GM20000 (cell line): ENCODE measurements around the gene DBH.

Experiments used
- DNase-seq: peaks from one replicate; pipeline ENCODE4 v3.0.0; 2012; ENCODE audit warnings: low spot score
- CTCF ChIP-seq: IDR thresholded peaks from 2 replicates; pipeline ENCODE4 v1.5.1; 2012; ENCODE audit warnings: mild to moderate bottlenecking, control low read depth; ENCODE audit errors: extremely low read depth, missing control alignments

DBH gene

GRCh38 chr9:133640580-133641395 is 4.6 kb downstream of the DBH start:
- DNase-seq = no peak
- TF ChIP-seq CTCF = no peak

- no peak for DNase-seq
- TF ChIP-seq CTCF = no peak
These were observed 5.2 kb downstream of the DBH start for GRCh38 chr9:133641396-133641655.

- no peak for DNase-seq
- no peak for TF ChIP-seq CTCF
These were observed 5.9 kb downstream of the DBH start for GRCh38 chr9:133641861-133642595.

- TF ChIP-seq CTCF = no peak
- no peak for DNase-seq
These were observed 6.7 kb downstream of the DBH start for GRCh38 chr9:133642708-133643361.

- TF ChIP-seq CTCF = no peak
- DNase-seq = no peak
These were observed 7.2 kb downstream of the DBH start for GRCh38 chr9:133643362-133643755.

- no peak for DNase-seq
- no peak for TF ChIP-seq CTCF
These were observed 8.0 kb downstream of the DBH start for GRCh38 chr9:133643978-133644760.
